ENCODE results near the gene BABAM2. TPM values are rescaled to one million over a fixed set of nuclear protein-coding genes. Genes with fewer than 3 reads are reported as not detected.
"Not testable (repeated sequence)": the region's sequence is repeated elsewhere in the genome, so short reads cannot be mapped to it uniquely, and the experiment has no call there.

The BABAM2 gene
- polyA plus RNA-seq, 4 donors: 55.4 to 60.7 (median 57.1) TPM

DNA sequence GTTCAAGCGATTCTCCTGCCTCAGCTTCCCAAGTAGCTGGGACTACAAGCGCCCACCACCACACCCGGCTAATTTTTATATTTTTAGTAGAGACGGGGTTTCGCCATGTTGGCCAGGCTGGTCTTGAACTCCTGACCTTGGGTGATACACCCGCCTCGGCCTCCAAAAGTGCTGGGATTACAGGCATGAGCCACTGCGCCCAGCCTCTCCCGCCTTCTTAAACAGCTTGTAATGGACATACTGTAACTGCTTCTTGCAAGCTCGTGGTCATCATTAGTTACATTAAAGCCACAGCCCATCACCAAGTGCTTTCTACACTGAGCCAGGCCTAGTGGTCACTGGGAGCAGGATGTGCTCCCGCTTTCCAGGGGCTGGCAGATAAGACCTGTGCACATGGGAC, 444.7 kb downstream of the BABAM2 start:
- not testable (repeated sequence) for DNase-seq (ENCODE audit: low read depth in 4 of 4, low spot score in 3 of 4)

DNA sequence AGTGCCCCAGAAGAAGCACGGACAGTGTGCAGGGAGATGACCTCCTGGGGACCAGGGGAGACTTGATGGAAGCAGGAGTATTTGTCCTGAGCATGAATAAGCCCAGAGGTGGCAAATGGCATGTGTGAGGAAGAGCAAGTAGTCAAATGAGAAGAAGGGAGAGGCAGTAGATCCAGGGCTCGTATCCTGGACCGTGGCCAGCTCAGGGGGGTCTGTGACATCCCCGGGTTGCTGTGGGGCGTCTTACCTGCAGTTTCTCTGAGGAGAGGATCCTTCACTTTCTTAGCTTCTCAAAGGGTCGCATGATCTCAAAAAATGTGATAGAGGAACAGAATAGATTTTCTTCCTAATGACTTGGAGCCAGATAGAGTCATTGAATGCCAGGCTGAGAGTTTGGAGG, 445.1 kb downstream of the BABAM2 start:
- DNase-seq (ENCODE audit: low read depth in 4 of 4, low spot score in 3 of 4): no peak

- DNase-seq (ENCODE audit: low read depth in 4 of 4, low spot score in 3 of 4): no peak
Observed at GRCh38 chr2:28336264-28336980, 445.9 kb downstream of the BABAM2 start.

- no peak for DNase-seq (ENCODE audit: low read depth in 4 of 4, low spot score in 3 of 4)
Observed at GRCh38 chr2:28336982-28337627, 446.6 kb downstream of the BABAM2 start.

- DNase-seq (ENCODE audit: low read depth in 4 of 4, low spot score in 3 of 4): peak in 1 of 4 donors; percentile 50
Observed at GRCh38 chr2:28338046-28338817, 447.7 kb downstream of the BABAM2 start.

DNA sequence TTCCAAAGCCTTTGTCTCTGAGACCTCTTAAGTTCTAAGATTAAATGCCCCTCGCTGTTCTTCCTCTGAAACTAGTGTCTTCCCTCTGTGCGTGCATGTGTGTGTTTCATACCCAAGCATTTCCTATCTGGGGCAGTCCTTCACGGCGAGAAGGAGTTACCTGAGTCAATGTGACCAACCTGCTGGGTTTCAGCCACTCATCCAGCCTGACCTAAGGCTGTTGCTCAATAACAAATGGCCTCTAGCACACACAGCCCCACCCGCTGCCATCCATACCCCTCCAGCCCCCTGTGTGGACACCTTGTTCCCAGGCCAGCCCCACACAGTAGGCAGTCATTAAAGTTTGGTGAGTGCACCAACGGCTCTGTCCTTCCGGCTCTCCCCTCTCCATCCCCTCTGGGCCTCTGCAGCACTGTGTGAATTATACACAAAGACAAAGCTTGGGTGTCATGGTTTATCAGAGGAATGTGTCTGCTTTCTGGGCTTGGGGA, 448.3 kb downstream of the BABAM2 start:
- no peak for DNase-seq (ENCODE audit: low read depth in 4 of 4, low spot score in 3 of 4)

DNA sequence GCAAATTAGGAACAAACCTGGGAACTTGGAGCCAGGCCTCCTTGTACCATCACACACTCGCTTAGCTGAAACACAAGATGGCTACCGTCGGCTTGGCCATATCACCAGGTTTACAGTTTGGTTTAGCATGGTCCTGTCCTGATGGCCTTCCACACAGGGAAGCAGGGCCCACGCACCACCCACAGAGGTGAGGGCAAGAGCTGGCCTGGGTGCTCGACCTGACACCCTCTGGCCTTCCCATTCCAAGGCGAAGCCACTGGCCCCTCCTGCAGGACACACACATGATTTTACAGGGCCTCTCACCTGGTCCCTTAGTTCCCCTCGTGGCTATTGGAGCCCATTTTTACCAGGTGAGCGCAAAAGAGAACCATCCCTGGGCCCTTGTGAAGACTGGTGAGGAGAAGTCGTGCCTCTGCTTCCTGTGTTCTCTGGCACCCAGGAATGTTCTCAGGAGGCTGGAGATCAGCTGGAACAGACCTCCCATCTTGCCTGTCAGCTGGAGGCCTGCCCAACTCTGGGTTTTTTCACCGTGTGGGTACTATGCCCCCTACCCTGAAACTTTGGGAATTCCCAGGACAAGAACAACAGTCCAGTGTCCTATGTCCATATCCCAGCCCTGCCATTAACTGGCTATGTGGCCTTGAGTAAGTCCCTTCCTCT, 449.1 kb downstream of the BABAM2 start:
- no peak for DNase-seq (ENCODE audit: low read depth in 4 of 4, low spot score in 3 of 4)

GRCh38 chr2:28340312-28341202, 450.0 kb downstream of the BABAM2 start:
- DNase-seq (ENCODE audit: low read depth in 4 of 4, low spot score in 3 of 4): no peak

DNA sequence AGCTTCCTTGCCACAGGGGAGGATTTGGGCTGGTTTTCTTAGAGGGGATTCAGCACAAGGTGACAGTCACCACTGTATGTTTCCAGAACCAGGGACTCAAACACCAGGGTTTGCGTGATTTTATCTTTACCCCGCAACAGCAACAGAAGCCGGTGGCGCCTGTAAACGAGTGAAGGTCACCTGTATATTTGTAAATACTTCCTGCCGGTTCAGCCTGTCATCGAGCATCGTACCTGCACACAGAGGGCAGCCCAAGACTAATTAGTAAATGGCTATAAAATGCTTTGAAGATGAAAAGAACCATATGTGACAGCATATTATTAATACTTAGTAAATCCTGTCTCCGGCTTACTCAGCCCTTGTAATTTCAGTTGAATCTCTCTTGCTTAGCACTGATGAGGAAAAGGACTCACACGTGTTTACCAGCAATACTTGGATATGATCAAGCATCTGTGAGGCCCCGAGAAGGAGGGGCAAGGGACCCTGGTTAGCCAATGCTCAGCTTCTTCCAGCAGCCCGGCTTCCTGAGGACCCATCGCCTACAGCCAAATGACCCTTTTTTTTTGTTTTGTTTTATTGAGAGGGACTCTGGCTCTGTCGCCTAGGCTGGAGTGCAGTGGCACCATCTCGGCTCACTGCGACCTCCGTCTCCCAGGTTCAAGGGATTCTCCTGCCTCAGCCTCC, 450.8 kb downstream of the BABAM2 start:
- DNase-seq (ENCODE audit: low read depth in 4 of 4, low spot score in 3 of 4): no peak

- DNase-seq (ENCODE audit: low read depth in 4 of 4, low spot score in 3 of 4): no peak
Observed at GRCh38 chr2:28342081-28342967, 451.8 kb downstream of the BABAM2 start.

DNA sequence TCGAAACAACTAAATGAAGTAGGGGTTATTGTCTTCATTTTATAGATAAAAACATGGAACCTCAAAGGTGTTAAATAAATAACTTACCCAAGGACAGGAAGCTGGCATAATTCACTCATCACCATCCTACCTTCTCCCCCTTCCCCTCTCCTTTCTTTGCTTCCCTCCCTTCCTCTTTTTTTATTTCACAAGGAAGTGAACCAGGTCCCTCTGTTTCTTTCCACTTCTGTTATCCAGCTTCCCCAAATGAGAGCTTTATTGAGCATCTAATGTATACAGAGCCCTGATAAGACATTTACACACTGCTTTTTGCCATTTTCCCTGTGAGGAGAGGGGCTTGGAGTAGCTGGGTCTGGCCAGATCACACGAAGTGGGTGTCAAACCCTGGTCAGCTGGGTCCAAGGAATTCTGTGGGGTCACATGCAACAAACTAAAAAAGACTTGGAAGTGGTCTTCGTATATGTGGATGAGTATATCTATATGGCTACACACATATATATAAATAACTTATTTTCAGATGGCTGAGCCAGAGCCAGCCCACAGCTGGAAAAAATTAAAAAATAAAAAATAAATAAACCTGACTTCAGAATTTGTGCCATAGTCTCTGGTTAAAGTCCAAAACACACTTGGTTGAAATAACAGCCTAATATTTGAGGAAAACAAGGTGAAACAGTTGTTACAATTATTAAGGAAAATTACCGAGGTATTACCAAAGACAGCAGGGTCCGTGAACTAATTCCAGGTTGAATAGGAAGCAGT, 452.8 kb downstream of the BABAM2 start:
- DNase-seq (ENCODE audit: low read depth in 4 of 4, low spot score in 3 of 4): no peak

GRCh38 chr2:28343971-28344715, 453.6 kb downstream of the BABAM2 start:
- no peak for DNase-seq (ENCODE audit: low read depth in 4 of 4, low spot score in 3 of 4)

- no peak for DNase-seq (ENCODE audit: low read depth in 4 of 4, low spot score in 3 of 4)
Observed at GRCh38 chr2:28344756-28345373, 454.3 kb downstream of the BABAM2 start.

DNA sequence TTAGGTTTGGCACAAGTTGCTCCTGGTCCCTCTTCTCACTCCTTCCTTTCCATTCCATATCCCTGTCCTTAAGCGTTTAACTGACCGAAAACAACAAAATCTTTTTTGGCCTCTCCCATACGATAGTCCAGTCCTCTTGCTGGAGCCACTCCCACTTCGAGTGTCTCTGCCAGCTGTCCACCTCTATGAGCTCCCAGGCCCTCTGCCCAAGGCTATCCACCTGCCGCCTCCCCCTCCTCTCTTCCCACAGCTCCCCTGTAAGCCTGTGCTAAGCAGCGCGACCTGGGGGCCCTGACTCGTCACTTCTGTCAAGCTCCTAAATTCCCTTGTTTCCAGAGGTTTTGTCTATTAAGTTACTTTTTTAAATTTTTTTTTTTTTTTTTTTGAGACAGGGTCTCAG, 455.1 kb downstream of the BABAM2 start:
- DNase-seq (ENCODE audit: low read depth in 4 of 4, low spot score in 3 of 4): no peak

DNA sequence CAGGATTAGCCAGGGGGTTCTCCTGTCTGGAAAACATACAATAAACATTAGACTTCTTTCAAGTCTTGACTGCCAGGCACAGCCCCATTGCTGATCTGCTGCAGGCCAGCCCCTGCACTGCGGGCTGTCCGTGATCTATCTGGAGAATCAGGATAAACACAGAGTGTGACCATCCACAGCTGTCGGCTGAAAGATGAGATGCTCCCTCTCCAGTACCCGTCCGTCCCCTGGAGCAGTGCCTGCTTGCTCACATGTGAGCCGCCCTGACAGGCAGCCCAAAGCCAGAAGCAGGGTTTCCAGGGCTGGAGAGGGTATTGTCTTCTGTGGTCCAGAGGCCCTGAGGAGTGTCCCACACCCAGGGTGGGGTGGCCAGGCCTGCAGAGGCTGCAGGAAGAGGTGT, 456.1 kb downstream of the BABAM2 start:
- no peak for DNase-seq (ENCODE audit: low read depth in 4 of 4, low spot score in 3 of 4)

DNA sequence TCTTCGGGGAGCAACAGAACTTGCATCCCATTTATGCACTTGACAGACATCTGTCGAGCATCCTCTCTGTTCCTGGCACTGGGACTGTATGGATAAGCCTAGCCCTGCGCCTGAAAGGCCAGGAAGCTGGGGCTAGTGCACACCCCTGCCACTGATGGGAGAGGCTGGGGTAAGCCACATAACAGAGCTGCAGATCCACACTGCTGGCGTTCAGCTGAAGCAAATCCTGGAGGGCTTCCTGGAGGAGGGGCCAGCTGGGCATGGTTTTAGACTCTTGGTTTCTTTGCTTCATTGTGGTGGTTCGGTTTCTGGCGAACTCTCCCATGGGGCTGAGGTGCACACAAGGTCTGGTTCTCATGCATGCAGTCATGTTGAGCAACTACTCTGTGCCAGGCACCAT, 456.7 kb downstream of the BABAM2 start:
- DNase-seq (ENCODE audit: low read depth in 4 of 4, low spot score in 3 of 4): no peak

Measured in right renal pelvis (tissue), 4 donors.